H54 (cell line): ENCODE results near the gene MRTFA.
"Not testable (repeated sequence)": the region's sequence is repeated elsewhere in the genome, so short reads cannot be mapped to it uniquely, and the experiment has no call there.

Experiments
- DNase-seq: peaks from one replicate; pipeline ENCODE4 v3.0.0; 2011; ENCODE audit warnings: low spot score, mixed read lengths; ENCODE audit not compliant: insufficient read length
- FAIRE-seq: peaks from 3 replicates; lab custom pipeline; 2011; peaks lifted over from hg19 to GRCh38; lab: Jason Lieb, UNC
- POLR2A ChIP-seq: IDR thresholded peaks from 2 replicates; pipeline ENCODE4 v1.6.1; 2011; ENCODE audit warnings: low read depth, mild to moderate bottlenecking, low read length

The MRTFA gene

DNA sequence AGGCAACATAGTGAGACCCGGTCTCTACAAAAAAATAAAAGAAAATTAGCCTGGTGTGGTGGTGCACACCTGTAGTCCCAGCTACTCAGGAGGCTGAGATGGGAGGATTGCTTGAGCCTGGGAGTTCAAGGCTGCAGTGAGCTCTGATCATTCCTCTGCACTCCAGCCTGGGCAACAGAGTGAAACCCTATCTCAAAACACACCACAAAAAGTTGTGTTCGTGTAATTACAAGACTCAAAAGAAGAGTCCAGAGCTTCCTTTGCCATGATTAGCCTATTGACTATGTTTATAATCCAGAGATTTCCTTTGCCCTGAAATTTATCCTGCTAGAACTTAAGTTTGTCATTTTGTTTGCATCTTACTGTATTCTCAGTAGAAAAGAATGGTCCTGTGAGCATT is 245.1 kb downstream of the MRTFA start:
- DNase-seq (no peak), FAIRE-seq (no peak)
- TF ChIP-seq POLR2A, result no peak

DNA sequence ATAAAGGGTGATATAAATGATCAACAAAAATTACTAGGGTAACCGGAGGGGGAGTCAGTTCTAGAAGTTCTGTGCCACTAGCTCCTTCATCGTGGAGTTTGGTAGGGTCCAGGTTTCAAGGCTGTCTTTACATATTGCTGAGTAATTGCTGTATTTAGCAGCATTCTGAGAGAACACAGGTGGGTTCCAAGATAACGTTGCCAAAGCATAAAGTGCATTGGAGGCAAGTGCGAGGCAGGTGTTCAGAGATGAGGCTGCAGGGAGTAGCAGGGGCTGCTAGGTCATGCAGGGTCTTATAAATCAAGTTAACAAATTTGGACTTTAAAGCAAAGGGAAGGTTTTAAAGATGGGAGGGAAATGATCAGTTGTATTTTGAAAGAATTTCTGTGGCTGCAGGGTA is 248.3 kb downstream of the MRTFA start:
- DNase-seq (no peak), FAIRE-seq (no peak)
- TF ChIP-seq POLR2A, result no peak

DNA sequence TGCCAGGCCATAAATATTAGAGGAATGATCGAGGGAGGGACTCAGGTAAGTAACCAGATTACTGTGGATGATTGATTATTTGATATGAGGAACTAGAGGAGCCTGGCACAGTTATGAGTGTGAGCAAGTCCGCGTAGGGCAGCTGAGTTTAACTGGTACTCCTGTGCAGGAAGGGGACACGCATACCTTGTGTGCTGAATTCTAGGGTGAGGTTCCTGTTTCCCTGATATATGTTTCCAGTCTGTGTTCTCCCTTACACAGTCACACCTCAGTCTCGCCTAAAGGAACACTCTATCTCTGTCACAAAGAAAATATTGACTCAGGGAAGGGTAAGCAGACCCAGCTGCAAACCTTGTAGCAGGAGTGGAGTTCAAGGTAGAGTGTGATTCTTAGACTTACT is 248.8 kb downstream of the MRTFA start:
- FAIRE-seq, result no peak
- DNase-seq, result no peak
- no peak for TF ChIP-seq POLR2A

DNA sequence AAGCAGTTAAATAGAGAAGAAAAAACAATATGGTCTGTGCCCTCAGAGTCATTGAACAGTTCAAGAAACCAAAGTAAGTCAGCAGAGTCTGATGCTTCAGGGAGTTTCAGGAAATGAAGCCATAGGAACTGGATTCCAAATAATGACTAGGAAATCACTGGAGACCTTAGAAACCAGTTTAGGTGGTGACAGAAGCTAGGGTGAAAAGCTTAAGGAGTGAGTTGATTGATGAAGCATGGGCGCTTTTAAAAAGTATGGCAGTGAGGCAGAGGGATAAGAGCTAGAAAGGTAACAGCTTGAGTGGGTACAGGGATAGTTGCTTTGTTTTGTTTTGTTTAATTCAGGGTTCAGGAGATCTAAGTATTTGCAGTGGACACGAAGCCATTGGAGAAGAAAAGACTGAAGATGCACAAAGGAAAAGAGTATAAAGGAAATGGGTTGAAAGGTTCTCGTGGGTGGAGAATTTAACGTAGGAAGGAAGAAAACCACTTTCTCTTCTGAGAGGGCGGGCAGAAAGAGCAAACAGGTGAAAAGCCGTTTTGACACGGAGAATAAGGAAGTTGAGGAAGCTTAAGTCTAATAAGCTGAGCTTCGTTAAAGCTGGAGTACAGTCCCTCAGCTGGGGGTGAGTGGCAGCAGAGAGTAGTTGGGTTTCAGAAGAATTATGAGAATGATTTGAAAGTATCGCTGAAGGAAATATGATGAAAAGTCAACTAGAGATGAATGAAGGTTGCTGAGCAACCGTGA is 251.3 kb downstream of the MRTFA start:
- DNase-seq, result no peak
- FAIRE-seq, result no peak
- no peak for TF ChIP-seq POLR2A

DNA sequence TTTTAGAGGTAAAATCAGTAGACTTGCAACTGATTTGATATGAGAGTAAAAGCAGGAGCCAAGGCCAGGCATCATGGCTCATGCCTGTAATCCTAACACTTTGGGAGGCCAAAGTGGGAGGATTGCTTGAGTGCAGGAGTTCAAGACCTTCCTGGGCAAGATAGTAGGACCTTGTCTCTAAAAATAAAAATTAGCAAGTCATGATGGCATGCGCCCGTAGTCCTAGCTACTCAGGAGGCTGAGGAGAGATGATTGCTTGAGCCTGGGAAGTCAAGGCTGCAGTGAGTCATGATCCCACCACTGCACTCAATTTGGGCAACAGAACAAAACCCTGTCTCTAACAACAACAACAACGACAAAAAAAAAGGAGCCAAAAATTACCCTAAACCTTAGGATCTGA is 252.6 kb downstream of the MRTFA start:
- no peak for FAIRE-seq
- no peak for TF ChIP-seq POLR2A
- DNase-seq, result no peak

DNA sequence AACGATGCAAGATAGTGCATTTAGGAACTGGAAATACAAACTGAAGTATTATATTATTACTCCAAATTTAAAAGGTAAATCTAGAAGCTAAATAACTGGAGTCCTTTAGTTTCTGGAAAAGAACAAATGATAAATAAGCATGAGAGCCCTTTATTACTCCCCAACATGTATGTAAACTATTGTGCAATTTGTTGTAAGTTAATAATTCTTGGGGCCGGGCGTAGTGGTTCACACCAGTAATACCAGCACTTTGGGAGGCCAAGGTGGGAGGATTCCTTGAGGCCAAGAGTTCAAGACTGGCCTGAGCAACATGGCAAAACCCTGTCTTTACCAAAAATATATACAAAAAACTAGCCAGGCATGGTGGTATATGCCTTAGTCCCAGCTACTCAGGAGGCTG is 255.1 kb downstream of the MRTFA start:
- FAIRE-seq (no peak), DNase-seq (no peak)
- no peak for TF ChIP-seq POLR2A

DNA sequence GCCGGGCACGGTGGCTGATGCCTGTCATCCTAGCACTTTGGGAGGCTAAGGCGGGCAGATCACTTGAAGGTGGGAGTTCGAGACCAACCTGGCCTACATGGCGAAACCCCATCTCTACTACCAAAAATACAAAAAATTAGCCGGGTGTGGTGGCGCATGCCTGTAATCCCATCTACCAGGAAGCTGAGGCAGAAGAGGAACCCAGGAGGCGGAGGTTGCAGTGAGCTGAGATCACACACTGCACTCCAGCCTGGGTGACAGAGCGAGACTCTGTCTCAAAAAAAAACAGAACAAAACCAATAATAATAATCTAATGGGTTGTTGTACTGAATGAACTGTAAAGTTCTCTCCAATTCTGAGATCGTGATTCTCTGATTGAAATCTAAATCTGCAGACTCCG is 258.1 kb downstream of the MRTFA start:
- DNase-seq, FAIRE-seq: not testable (repeated sequence)

DNA sequence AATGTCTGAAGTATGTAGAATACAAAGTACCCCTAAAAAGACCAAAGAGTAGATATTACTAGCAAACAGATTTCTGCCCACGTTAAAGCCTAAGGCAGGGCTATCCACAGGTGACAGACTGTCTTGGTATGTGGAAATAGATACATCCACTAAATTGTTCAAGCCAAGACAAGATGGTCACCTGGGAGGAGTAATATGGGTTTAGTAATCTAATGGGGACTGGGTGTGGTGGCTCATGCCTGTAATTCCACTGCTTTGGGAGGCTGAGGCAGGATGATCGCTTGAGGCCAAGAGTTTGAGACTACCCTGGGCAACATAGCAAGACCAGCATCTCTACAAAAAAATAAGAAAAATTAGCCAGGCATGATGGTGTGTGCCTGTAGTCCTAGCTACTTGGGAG is 258.6 kb downstream of the MRTFA start:
- DNase-seq (no peak), FAIRE-seq (no peak)
- no peak for TF ChIP-seq POLR2A

DNA sequence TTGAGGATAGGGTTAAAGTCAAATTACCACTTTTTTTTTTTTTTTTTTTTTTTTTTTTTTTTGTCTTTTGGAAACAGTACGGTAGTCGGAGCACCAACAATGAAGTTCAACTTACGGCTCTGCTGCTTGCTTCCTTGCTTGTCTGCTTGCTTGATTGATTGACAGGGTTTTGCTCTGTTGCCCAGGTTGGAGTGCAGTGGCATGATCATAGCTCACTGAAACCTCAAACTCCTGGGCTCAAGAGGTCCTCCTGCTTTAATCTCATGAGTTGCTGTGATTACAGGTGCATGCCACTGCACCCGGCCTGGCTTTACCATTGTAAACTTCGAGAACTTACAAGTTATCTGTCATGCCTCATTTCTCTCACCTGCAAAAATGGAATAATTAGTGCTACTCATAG is 260.4 kb downstream of the MRTFA start:
- no peak for TF ChIP-seq POLR2A
- no peak for FAIRE-seq
- DNase-seq, result no peak

DNA sequence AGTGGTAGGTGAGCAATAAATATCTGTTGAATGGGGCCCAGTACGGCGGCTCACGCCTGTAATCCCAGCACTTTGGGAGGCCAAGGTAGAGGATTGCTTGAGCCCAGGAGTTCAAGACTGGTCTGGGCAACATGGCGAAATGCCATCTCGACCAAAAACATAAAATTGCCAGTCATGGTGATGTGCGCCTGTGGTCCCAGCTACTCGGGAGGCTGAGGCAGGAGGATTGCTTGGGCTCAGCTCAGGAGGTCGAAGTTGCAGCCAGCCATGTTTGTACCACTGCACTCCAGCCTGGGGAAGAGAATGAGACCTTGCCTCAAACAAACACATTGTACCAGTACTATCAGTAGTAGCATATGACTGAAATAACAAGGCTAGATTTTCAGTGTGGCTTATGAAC is 262.0 kb downstream of the MRTFA start:
- no peak for DNase-seq
- TF ChIP-seq POLR2A, result no peak
- no peak for FAIRE-seq

DNA sequence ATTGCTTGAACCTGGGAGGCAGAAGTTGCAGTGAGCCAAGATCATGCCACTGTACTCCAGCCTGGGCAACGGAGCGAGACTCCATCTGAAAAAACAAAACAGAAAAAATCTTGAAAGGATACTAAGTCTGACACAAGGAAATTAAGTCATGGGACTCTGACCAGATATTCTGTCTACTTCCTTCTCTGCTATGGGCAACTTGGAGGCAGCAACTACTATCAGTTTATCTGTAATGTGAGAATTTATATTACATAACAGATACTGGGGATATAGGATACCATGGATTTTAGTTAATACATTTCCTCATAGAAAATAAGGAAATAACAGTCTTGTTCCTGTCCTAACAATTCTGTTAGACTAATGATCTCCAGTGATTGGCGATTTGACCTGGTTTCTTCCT is 267.7 kb downstream of the MRTFA start:
- FAIRE-seq, result no peak
- no peak for DNase-seq
- TF ChIP-seq POLR2A, result no peak

DNA sequence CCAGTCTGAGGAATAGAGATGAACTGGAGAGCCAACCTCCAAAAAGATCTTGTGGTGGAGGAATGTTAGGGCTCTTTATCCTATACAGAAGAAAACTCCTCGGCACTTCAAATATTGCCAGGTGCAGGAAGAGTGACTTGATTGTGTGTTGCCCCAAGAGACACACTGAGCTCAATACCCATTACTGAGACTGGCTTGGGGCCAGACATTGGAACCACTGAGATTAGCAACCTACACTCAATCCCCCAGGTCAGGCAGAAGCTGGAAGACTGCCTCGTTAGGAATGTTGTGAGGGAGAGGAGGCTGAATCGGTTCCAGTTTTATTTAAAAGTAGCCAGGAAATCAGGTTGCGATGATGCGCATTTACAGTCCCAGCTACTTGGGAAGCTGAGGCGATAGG is 268.5 kb downstream of the MRTFA start:
- FAIRE-seq, result no peak
- TF ChIP-seq POLR2A, result no peak
- DNase-seq, result no peak

DNA sequence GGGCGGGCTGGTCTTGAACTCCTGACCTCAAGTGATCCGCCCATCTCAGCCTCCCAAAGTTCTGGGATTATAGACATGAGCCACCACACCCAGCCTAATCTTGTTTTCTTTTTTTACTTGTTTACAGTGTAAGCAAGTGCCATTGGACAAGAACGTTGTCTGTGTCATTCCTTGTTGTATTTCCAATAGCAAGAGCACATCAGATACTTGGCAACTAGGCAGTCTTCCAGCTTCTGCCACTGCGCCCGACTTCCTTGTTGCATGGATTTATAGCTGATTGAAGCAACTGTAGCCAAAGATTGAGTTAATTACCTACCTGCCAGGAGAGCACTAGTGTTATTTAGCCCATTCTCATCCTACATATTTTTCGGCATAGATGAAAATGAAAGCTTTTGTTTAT is 269.2 kb downstream of the MRTFA start:
- no peak for FAIRE-seq
- DNase-seq, result no peak
- no peak for TF ChIP-seq POLR2A

DNA sequence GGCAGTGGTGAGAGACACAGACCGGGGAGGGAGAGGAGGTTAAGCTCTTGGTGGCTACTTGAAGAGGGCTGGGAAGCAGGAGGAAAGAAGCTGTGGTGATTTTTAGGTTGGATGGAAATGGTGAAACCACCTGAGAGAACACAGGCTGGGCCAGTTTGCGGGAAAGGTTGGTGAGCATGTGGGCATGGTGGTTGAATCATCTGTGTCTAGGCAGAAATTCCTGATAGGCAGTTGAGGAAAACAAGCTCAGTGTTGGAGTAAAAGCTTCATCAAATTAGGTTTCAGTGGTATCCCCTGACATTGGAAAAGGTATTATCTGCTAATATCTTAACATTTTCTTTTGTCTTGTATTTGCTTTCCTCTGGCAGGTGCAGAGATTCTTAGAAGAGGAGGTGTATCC is 270.5 kb downstream of the MRTFA start:
- no peak for TF ChIP-seq POLR2A
- FAIRE-seq (no peak), DNase-seq (no peak)

DNA sequence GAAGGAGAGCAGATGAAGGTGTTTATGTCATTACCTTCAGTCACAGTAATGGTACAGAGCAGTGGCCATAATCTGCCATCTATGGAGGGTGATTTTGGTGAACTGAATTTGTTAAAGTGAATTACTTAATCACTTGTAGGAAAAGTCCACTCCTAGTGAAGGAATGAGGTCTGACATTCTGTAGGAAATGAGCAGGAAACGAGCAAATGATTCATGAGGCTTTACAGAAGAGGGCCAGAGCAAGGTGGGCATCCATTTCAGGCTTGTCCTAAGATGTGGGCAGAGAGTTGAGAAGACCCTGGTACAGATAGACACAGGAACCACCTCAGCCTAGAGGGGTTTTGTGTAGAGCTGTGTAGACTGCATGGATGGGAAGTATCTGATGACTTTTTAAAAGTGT is 272.1 kb downstream of the MRTFA start:
- FAIRE-seq (no peak), DNase-seq (no peak)
- TF ChIP-seq POLR2A, result no peak

DNA sequence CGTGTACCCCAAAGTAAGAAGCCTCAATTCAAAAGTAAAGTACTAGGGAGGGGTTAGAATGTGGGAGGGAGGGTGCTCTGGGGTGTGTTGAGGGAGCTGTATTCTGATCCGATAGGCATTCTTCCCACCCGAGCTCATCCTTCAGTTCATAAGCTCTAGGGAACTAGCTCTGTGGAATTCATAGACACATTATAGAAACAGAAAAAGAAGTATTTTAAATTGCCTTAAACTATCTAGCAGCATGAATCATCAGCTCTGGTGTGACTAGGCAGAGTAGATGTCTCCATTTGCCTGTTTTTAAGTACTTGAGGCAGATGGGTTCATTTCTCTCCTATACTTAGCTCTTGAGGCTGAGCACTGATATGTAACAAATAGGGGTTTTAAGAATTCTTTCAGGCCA is 273.5 kb downstream of the MRTFA start:
- TF ChIP-seq POLR2A, result no peak
- FAIRE-seq (no peak), DNase-seq (peak; percentile 7)

DNA sequence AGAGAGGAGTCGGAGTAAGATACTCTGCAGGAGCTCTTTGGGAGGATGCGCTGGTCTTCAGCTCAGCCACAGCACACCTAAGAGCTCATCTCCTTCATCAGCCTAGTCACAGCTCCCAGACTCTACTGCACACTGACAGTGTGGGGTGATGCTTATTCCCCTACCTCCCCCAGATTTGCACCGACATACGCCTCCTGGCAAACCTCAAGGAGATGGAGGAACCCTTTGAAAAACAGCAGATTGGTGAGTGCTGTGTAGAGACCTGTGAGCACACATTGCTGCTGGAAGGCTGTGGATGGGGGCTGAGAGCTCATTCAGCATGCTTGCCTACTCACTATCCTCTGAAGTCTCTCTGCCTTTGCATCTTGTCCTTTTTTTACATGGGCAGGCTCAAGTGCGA is 275.4 kb downstream of the MRTFA start:
- TF ChIP-seq POLR2A, result no peak
- no peak for FAIRE-seq
- no peak for DNase-seq
